GM19240 (cell line): ENCODE measurements around the gene SLC29A4.
A peak's percentile ranks its signal among the peaks of the same experiment; 100 is the strongest.
"Not testable (repeated sequence)": the region's sequence is repeated elsewhere in the genome, so short reads cannot be mapped to it uniquely, and the experiment has no call there.

Experiments used
- DNase-seq: peaks from one replicate; pipeline ENCODE4 v3.0.0; 2011; ENCODE audit warnings: low spot score; ENCODE audit not compliant: insufficient read length

The SLC29A4 gene

GRCh38 chr7:5274441-5274840, 8.3 kb upstream of the SLC29A4 start:
- no peak for DNase-seq

DNA sequence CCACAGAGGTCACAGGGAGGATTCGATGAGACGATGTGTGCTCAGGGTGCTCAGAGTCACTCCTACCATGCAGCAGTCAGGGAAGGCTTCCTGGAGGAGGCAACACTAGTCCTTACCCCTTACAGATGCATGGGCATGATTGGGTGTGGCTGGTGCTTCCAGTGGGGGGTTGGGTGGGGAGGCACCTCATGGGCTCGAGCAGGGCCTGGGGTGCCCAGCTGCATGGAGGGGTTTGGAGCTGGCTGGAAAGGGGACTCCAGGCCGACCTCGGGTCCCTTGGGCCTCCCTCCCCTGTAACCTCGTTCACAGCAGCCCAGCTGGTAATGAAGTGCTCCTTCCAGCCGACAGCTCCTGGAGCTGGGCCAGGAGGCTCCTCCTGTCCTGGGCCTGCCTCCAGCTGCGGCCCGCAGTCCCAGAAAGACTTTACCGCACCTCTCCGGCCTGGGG, 7.7 kb upstream of the SLC29A4 start:
- not testable (repeated sequence) for DNase-seq

- not testable (repeated sequence) for DNase-seq
These were observed 7.2 kb upstream of the SLC29A4 start for GRCh38 chr7:5275510-5275909.

DNA sequence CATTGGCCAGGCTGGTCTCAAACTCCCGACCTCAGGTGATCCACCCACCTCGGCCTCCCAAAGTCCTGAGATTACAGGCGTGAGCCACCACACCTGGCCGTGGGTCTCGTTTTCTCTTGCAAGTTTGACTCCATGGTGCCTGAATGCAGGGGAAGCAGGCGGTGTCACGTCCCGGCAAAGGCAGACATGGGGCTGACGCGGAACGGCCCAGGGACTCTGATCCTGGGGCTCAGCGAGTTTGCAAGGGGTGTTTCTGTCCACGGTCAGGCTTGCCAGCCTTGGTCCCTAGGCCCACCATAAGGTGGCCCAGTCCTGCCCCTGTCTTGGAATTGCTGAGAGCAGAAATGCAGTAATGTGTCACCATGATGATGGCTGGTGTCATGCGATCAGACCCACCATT, 6.6 kb upstream of the SLC29A4 start:
- not testable (repeated sequence) for DNase-seq

GRCh38 chr7:5276611-5277010, 6.1 kb upstream of the SLC29A4 start:
- no peak for DNase-seq

DNA sequence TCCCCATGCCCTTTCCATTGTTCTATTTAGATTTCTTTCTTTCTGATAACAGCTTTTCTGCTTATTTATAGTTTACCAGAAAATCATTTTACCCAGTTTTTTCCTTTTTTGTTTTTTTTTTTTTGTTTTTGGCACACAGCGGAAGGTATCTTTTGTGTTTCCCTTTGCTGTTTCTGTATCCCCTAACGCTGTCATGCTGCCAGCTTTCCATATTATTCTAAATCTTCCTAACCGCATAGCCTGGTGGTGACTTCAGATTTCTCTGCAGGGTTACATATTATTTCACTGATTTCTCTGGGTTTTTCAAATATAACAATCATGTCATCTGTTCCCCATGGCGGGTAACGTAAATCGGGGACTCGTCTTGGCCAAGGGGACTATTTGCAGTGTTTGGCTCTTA, 4.0 kb upstream of the SLC29A4 start:
- no peak for DNase-seq

GRCh38 chr7:5279734-5280133, 3.0 kb upstream of the SLC29A4 start:
- DNase-seq = no peak

DNA sequence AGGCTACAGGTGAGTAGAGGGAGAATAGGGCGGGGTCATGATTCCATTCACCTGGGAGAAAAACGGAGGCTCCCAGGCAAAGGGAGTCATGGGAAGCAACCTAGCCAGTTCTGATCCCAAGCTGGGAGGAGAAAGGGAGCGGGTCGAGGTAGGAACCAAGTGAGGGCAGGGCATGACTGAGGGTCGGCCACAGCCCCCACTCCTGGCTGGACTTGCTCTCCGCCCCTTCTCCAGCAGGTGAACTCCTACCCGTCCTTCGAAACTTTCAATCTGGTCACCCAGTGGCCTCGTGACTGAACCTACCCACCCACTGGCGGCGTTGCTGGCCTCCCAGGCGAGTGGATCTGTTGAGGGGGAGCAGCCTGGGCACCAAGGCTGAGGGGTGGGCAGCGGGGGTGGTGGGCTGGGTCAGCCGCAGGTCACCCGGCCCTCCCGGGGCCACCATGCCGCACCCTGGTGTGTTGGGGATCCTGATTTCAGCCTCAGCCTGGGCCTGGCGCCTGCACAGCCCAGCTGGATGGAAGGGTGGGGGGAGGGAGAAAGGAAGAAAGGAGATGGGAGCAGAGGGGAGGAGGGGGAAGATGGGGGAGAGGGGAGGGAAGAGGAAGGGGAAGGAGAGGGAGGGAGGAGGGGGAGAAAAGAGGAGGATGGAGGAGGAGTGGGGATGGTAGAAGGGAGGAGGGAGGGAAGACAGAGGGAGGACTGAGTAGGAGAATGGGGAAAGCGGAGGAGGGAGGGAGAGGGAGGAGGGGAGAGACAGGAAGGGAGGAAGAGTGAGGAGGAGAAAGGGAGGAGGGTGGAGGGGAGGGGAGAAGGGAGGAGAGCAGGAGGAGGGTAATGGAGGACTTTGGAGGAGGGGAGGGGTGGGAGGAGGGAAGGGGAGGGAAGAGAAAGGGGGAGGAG, 894 bp upstream of the SLC29A4 start:
- not testable (repeated sequence) for DNase-seq

GRCh38 chr7:5283421-5284303, 919 bp downstream of the SLC29A4 start:
- no peak for DNase-seq

DNA sequence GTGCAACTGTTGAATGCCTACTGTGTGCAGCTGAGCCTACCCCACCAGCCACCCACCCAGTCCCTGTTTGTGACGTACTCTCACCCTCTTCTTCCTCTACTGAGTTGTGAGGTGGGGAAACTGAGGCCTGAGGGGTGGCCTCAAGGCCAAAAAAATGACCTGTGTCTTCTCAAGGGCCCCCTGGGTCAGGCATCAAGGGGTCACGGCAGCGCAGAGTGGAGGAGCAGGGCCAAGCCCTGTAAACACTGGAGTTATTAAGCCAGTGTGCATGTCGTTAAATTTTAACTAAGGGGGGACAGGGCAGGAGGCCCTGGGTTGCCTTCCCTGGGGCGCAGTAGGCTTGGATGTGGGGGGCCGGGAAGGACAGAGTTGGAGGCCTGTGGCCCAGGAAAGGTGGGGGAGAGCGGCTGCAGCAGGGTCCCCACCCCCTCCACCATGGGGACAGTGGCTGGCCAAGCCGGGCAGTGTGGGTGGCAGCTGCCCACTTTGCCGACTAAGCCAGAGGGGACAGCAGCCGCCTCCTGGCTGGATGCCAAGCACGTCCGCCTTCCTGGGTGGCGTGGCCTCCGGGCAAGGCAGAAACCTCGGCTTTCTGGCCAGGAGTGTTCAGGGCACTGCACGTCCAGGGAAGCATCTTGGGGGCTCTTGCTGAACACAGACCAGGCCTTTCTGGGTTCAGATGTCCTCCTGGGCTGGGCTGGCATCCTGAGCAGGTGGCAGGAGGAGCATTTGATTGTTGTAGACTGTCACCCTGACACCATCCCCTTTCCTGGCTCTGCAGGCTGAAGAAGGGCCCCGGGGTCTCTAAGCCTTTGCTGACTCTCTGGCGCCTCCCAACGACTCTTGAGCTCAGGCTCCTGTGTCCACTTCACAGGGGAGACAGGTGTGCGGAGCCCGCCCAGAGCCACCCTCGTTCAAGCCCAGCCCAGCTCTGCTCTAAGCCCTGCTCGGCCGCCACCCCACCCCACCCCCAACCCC, 1.9 kb downstream of the SLC29A4 start:
- DNase-seq = peak; percentile 64

- no peak for DNase-seq
These were observed 4.2 kb downstream of the SLC29A4 start for GRCh38 chr7:5286933-5287332.

GRCh38 chr7:5287373-5287772, 4.6 kb downstream of the SLC29A4 start:
- not testable (repeated sequence) for DNase-seq

GRCh38 chr7:5287802-5288201, 5.1 kb downstream of the SLC29A4 start:
- no peak for DNase-seq

DNA sequence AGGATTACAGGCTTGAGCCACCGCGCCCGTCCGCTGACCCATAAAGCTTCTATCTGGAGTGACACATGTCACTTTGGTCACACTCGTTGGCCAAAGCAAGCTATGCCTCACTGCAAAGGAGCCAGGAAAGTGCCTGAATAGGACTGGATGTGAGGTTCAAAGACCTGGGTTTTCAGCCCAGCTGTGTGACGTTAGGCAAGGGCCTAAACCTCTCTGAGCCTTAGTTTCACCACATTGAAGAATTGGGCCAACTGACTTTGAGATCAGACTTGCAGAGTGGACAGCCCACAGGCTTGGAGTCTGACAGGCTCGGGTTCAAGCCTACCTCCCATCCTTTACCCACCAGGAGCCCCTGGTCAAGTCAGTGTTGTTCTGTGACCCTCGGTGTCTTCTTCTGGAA, 5.8 kb downstream of the SLC29A4 start:
- DNase-seq = not testable (repeated sequence)

- DNase-seq = no peak
These were observed 6.6 kb downstream of the SLC29A4 start for GRCh38 chr7:5289355-5289754.

- DNase-seq = no peak
These were observed 8.6 kb downstream of the SLC29A4 start for GRCh38 chr7:5291301-5291700.

DNA sequence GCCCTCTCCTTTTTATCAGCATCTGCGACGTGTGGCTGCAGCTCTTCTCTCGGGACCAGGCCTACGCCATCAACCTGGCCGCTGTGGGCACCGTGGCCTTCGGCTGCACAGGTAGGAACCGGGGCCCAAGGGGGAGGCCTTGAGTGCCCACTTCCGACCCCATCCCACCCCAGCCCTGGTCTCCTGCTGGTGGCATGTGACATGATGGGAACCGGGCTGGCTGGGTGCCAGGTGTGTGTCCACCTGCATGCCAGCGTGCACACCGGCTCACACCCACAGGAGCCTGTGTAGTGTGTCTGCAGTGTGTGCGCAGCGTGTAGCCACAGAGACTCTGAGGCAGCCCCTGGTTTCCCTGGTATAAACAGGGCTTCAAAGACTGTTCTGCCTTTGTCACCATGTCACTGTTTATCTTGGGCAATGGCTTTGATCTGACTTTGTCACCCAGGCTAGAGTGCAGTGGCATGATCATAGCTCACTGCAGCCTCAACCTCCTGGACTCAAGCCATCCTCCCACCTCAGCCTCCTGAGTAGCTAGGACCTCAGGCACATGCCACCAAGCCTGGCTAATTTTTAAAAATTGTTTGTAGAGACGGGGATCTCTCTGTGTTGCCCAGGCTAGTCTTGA, 9.1 kb downstream of the SLC29A4 start:
- DNase-seq = not testable (repeated sequence)

DNA sequence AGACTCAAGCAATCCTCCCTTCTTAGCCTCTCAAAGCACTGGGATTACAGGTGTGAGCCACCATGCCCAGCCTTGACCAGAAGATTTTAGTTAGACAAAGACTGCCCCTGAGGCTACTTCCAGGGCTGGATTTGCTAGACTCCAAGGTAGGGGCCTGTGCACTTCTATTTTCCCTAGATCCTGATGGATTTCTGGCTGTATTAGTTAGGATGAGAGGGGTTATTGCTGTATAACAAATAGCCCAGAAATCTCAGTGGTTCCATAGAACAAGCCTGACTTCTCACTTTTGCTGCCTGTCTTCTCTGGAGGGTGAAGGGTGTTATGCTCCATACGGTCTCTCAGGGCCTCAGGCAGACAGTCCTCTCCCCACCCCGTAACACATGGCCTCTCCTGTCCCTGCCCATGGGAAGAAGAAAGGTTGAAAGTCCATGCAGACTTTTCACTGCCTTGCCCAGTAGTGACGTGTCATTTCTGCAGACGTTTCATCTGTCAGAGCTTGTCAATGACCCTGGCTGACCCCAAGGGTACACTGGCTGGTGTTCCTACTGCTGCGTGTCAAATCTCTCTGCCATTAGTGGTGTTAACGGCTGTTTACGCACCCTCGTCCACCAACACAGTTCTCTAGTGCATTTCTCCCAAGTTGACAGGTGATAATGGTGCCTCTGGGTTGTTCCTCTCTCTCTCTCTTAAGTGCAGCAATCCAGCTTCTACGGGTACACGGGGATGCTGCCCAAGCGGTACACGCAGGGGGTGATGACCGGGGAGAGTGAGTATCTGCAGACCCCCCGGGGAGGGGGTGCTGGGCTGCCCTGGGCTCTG, 11.6 kb downstream of the SLC29A4 start:
- DNase-seq = no peak
